GM19455 (cell line): ENCODE results near the gene ATG10.

ENCODE experiments used
- ATAC-seq: cut with Tn5 transposase; IDR thresholded peaks from one replicate; pipeline ENCODE4 v1.9.1; 2021; ENCODE audit not compliant: unreplicated experiment

The ATG10 gene

GRCh38 chr5:82164176-82164976 lies 192.6 kb downstream of the ATG10 start:
- no peak for ATAC-seq

- ATAC-seq: no peak
Observed at GRCh38 chr5:82164977-82165713, 193.3 kb downstream of the ATG10 start.

GRCh38 chr5:82165740-82166530 lies 194.1 kb downstream of the ATG10 start:
- ATAC-seq: peak; percentile 75

GRCh38 chr5:82167372-82167935 lies 195.6 kb downstream of the ATG10 start:
- ATAC-seq: no peak

- no peak for ATAC-seq
Observed at GRCh38 chr5:82168294-82168693, 196.5 kb downstream of the ATG10 start.

- ATAC-seq: no peak
Observed at GRCh38 chr5:82169892-82170291, 198.1 kb downstream of the ATG10 start.

GRCh38 chr5:82174128-82174918 lies 202.5 kb downstream of the ATG10 start:
- peak; percentile 98 for ATAC-seq

GRCh38 chr5:82174919-82175219 lies 203.0 kb downstream of the ATG10 start:
- no peak for ATAC-seq

- ATAC-seq: no peak
Observed at GRCh38 chr5:82176115-82176814, 204.4 kb downstream of the ATG10 start.

- no peak for ATAC-seq
Observed at GRCh38 chr5:82178378-82178777, 206.6 kb downstream of the ATG10 start.

GRCh38 chr5:82182662-82183061 lies 210.8 kb downstream of the ATG10 start:
- ATAC-seq: no peak

- ATAC-seq: no peak
Observed at GRCh38 chr5:82183828-82184227, 212.0 kb downstream of the ATG10 start.

- ATAC-seq: no peak
Observed at GRCh38 chr5:82185851-82186250, 214.0 kb downstream of the ATG10 start.

GRCh38 chr5:82197550-82197949 lies 225.7 kb downstream of the ATG10 start:
- ATAC-seq: no peak

GRCh38 chr5:82204567-82204966 lies 232.7 kb downstream of the ATG10 start:
- no peak for ATAC-seq

GRCh38 chr5:82205005-82205404 lies 233.2 kb downstream of the ATG10 start:
- no peak for ATAC-seq

GRCh38 chr5:82208371-82208770 lies 236.5 kb downstream of the ATG10 start:
- no peak for ATAC-seq

GRCh38 chr5:82211855-82212572 lies 240.2 kb downstream of the ATG10 start:
- ATAC-seq: no peak

- ATAC-seq: no peak
Observed at GRCh38 chr5:82217917-82218316, 246.1 kb downstream of the ATG10 start.
